H1 (cell line): ENCODE data around the gene COL27A1. TPM values are rescaled to one million over a fixed set of nuclear protein-coding genes. Genes with fewer than 3 reads are reported as not detected.

ENCODE experiments used
- NANOG ChIP-seq: IDR thresholded peaks from 2 replicates; pipeline ENCODE4 v1.6.1; 2011; ENCODE audit warnings: low read length, low read depth, mild to moderate bottlenecking, inconsistent platforms; ENCODE audit not compliant: insufficient read depth, poor library complexity, severe bottlenecking
- SP2 ChIP-seq: IDR thresholded peaks from 2 replicates; pipeline ENCODE4 v1.6.1; 2012; ENCODE audit warnings: mild to moderate bottlenecking, low read length, inconsistent platforms
- YY1 ChIP-seq: IDR thresholded peaks from 2 replicates; pipeline ENCODE4 v1.6.1; 2011; ENCODE audit warnings: low read depth, mild to moderate bottlenecking, low read length
- polyA plus RNA-seq, 7 experiments: library from polyadenylated mRNA; depleted of rRNA in 3 of 7; stranded (reverse) in 5 of 7; unstranded in 2 of 7; fragments of >200 nt in 5 of 7; fragments of 200-250 nt in 2 of 7; gene quantifications; 1 replicate in 5 of 7; 2 replicates in 1 of 7; 4 replicates in 1 of 7; pipeline versions ENCODE4 v1.2.1 to v1.2.3, GENCODE V29; 2011 to 2013; ENCODE audit warnings: missing spikeins in 2 of 7, mixed read lengths in 2 of 7
- total RNA-seq: library from RNA; stranded (reverse); fragmentation: NEBNext Ultra II Directional; extraction: Animal tissue kit (Norgen Biotek cat#: 25700); gene quantifications from 2 replicates; pipeline ENCODE4 v1.2.1, GENCODE V29; 2021
- TF ChIP-seq, protein P1 (sequence below): fragments of 300-600 bp; sonication (generic); IDR thresholded peaks from 2 replicates; pipeline ENCODE4 v1.7.1; 2012; ENCODE audit warnings: low read length, moderate library complexity, mild to moderate bottlenecking, inconsistent platforms; ENCODE audit not compliant: insufficient replicate concordance
- TF ChIP-seq, protein P2 (sequence below): IDR thresholded peaks from 2 replicates; pipeline ENCODE4 v1.6.1; 2011; ENCODE audit warnings: low read length, improper control_type of control experiment
- TF ChIP-seq, protein P3 (sequence below): IDR thresholded peaks from 2 replicates; pipeline ENCODE4 v1.6.1; 2012; ENCODE audit warnings: inconsistent platforms
- TF ChIP-seq, protein P4 (sequence below): IDR thresholded peaks from 2 replicates; pipeline ENCODE4 v1.6.1; 2012; ENCODE audit warnings: low read length, inconsistent platforms
- TF ChIP-seq, protein P5 (sequence below): IDR thresholded peaks from 2 replicates; pipeline ENCODE4 v1.6.1; 2011; ENCODE audit warnings: low read depth, mild to moderate bottlenecking, low read length; ENCODE audit not compliant: insufficient read depth

COL27A1 gene
- total and polyA plus RNA-seq, 2 of the 8 experiments (the other 6 are each of a cell fraction or from before 2014, with no cell fraction given) = 15.1 to 22.8 TPM

DNA sequence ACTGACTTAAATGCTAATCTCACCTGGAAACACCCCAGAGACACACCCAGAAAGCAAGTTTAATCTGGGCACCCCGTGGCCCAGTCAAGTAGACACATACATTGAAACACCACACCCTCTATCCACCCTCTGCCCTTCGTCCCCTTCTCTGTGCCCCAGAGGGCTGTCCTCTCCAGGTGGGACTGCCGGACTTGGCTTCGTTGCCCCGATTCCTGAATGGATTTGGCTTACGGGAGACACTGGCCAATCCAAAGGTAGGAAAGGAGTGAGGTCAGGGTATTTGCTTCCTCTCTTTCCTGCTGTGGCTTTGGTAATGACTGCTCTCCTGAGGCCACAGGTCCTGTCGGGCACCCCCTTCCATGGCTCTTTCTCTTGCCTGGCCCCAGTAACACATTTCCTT lies 25.2 kb upstream of the COL27A1 start (continued):
- TF ChIP-seq, protein P1, sequence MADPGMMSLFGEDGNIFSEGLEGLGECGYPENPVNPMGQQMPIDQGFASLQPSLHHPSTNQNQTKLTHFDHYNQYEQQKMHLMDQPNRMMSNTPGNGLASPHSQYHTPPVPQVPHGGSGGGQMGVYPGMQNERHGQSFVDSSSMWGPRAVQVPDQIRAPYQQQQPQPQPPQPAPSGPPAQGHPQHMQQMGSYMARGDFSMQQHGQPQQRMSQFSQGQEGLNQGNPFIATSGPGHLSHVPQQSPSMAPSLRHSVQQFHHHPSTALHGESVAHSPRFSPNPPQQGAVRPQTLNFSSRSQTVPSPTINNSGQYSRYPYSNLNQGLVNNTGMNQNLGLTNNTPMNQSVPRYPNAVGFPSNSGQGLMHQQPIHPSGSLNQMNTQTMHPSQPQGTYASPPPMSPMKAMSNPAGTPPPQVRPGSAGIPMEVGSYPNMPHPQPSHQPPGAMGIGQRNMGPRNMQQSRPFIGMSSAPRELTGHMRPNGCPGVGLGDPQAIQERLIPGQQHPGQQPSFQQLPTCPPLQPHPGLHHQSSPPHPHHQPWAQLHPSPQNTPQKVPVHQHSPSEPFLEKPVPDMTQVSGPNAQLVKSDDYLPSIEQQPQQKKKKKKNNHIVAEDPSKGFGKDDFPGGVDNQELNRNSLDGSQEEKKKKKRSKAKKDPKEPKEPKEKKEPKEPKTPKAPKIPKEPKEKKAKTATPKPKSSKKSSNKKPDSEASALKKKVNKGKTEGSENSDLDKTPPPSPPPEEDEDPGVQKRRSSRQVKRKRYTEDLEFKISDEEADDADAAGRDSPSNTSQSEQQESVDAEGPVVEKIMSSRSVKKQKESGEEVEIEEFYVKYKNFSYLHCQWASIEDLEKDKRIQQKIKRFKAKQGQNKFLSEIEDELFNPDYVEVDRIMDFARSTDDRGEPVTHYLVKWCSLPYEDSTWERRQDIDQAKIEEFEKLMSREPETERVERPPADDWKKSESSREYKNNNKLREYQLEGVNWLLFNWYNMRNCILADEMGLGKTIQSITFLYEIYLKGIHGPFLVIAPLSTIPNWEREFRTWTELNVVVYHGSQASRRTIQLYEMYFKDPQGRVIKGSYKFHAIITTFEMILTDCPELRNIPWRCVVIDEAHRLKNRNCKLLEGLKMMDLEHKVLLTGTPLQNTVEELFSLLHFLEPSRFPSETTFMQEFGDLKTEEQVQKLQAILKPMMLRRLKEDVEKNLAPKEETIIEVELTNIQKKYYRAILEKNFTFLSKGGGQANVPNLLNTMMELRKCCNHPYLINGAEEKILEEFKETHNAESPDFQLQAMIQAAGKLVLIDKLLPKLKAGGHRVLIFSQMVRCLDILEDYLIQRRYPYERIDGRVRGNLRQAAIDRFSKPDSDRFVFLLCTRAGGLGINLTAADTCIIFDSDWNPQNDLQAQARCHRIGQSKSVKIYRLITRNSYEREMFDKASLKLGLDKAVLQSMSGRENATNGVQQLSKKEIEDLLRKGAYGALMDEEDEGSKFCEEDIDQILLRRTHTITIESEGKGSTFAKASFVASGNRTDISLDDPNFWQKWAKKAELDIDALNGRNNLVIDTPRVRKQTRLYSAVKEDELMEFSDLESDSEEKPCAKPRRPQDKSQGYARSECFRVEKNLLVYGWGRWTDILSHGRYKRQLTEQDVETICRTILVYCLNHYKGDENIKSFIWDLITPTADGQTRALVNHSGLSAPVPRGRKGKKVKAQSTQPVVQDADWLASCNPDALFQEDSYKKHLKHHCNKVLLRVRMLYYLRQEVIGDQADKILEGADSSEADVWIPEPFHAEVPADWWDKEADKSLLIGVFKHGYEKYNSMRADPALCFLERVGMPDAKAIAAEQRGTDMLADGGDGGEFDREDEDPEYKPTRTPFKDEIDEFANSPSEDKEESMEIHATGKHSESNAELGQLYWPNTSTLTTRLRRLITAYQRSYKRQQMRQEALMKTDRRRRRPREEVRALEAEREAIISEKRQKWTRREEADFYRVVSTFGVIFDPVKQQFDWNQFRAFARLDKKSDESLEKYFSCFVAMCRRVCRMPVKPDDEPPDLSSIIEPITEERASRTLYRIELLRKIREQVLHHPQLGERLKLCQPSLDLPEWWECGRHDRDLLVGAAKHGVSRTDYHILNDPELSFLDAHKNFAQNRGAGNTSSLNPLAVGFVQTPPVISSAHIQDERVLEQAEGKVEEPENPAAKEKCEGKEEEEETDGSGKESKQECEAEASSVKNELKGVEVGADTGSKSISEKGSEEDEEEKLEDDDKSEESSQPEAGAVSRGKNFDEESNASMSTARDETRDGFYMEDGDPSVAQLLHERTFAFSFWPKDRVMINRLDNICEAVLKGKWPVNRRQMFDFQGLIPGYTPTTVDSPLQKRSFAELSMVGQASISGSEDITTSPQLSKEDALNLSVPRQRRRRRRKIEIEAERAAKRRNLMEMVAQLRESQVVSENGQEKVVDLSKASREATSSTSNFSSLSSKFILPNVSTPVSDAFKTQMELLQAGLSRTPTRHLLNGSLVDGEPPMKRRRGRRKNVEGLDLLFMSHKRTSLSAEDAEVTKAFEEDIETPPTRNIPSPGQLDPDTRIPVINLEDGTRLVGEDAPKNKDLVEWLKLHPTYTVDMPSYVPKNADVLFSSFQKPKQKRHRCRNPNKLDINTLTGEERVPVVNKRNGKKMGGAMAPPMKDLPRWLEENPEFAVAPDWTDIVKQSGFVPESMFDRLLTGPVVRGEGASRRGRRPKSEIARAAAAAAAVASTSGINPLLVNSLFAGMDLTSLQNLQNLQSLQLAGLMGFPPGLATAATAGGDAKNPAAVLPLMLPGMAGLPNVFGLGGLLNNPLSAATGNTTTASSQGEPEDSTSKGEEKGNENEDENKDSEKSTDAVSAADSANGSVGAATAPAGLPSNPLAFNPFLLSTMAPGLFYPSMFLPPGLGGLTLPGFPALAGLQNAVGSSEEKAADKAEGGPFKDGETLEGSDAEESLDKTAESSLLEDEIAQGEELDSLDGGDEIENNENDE = no peak
- TF ChIP-seq, protein P2, sequence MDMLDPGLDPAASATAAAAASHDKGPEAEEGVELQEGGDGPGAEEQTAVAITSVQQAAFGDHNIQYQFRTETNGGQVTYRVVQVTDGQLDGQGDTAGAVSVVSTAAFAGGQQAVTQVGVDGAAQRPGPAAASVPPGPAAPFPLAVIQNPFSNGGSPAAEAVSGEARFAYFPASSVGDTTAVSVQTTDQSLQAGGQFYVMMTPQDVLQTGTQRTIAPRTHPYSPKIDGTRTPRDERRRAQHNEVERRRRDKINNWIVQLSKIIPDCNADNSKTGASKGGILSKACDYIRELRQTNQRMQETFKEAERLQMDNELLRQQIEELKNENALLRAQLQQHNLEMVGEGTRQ = no peak
- TF ChIP-seq, protein P3, sequence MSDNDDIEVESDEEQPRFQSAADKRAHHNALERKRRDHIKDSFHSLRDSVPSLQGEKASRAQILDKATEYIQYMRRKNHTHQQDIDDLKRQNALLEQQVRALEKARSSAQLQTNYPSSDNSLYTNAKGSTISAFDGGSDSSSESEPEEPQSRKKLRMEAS = no peak
- TF ChIP-seq, protein P4, sequence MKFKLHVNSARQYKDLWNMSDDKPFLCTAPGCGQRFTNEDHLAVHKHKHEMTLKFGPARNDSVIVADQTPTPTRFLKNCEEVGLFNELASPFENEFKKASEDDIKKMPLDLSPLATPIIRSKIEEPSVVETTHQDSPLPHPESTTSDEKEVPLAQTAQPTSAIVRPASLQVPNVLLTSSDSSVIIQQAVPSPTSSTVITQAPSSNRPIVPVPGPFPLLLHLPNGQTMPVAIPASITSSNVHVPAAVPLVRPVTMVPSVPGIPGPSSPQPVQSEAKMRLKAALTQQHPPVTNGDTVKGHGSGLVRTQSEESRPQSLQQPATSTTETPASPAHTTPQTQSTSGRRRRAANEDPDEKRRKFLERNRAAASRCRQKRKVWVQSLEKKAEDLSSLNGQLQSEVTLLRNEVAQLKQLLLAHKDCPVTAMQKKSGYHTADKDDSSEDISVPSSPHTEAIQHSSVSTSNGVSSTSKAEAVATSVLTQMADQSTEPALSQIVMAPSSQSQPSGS = no peak
- TF ChIP-seq, protein P5, sequence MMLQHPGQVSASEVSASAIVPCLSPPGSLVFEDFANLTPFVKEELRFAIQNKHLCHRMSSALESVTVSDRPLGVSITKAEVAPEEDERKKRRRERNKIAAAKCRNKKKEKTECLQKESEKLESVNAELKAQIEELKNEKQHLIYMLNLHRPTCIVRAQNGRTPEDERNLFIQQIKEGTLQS = no peak
- TF ChIP-seq YY1 = no peak
- no peak for TF ChIP-seq SP2
- no peak for TF ChIP-seq NANOG
